ENCODE results near the gene WNT9B. TPM values are rescaled to one million over a fixed set of nuclear protein-coding genes. Genes with fewer than 3 reads are reported as not detected.

Gene WNT9B
- total RNA-seq, 1 donor from 2014 or later: not detected

- DNase-seq (ENCODE audit: low spot score) (no peak), ATAC-seq (peak; percentile 8)
Measured at GRCh38 chr17:46878055-46878454, 26.7 kb downstream of the WNT9B start.

- no peak for DNase-seq (ENCODE audit: low spot score)
- ATAC-seq: no peak
Measured at GRCh38 chr17:46879101-46879500, 27.7 kb downstream of the WNT9B start.

GRCh38 chr17:46881015-46881414 is 29.6 kb downstream of the WNT9B start:
- DNase-seq (ENCODE audit: low spot score) (no peak), ATAC-seq (no peak)

- DNase-seq (ENCODE audit: low spot score) (no peak), ATAC-seq (no peak)
Measured at GRCh38 chr17:46882666-46883065, 31.3 kb downstream of the WNT9B start.

- DNase-seq (ENCODE audit: low spot score): no peak
- ATAC-seq: no peak
Measured at GRCh38 chr17:46883871-46884520, 32.6 kb downstream of the WNT9B start.

GRCh38 chr17:46884552-46884951 is 33.2 kb downstream of the WNT9B start:
- no peak for ATAC-seq

GRCh38 chr17:46885415-46886309 is 34.3 kb downstream of the WNT9B start:
- no peak for ATAC-seq
- no peak for DNase-seq (ENCODE audit: low spot score)

More at GRCh38 chr17:46884552-46884951, 33.2 kb downstream of the WNT9B start:
- no peak for DNase-seq (ENCODE audit: low spot score)

- DNase-seq (ENCODE audit: low spot score) (no peak), ATAC-seq (no peak)
Measured at GRCh38 chr17:46886310-46886663, 34.9 kb downstream of the WNT9B start.

- DNase-seq (ENCODE audit: low spot score): no peak
- ATAC-seq: no peak
Measured at GRCh38 chr17:46887717-46888116, 36.3 kb downstream of the WNT9B start.

- ATAC-seq (no peak), DNase-seq (ENCODE audit: low spot score) (no peak)
Measured at GRCh38 chr17:46888727-46889126, 37.3 kb downstream of the WNT9B start.

GRCh38 chr17:46889519-46889918 is 38.1 kb downstream of the WNT9B start:
- DNase-seq (ENCODE audit: low spot score) (no peak), ATAC-seq (no peak)

- ATAC-seq: no peak
- DNase-seq (ENCODE audit: low spot score): no peak
Measured at GRCh38 chr17:46889992-46890564, 38.7 kb downstream of the WNT9B start.

- DNase-seq (ENCODE audit: low spot score): no peak
- no peak for ATAC-seq
Measured at GRCh38 chr17:46890638-46891037, 39.3 kb downstream of the WNT9B start.

GRCh38 chr17:46892192-46892703 is 40.9 kb downstream of the WNT9B start:
- DNase-seq (ENCODE audit: low spot score) (no peak), ATAC-seq (no peak)

- peak; percentile 63 for ATAC-seq
- DNase-seq (ENCODE audit: low spot score): no peak
Measured at GRCh38 chr17:46894024-46894423, 42.6 kb downstream of the WNT9B start.

GRCh38 chr17:46894476-46895151 is 43.2 kb downstream of the WNT9B start:
- ATAC-seq (no peak), DNase-seq (ENCODE audit: low spot score) (no peak)

- DNase-seq (ENCODE audit: low spot score) (no peak), ATAC-seq (peak; percentile 34)
Measured at GRCh38 chr17:46895171-46895570, 43.8 kb downstream of the WNT9B start.

- ATAC-seq: no peak
Measured at GRCh38 chr17:46896991-46897390, 45.6 kb downstream of the WNT9B start.

GRCh38 chr17:46898364-46898763 is 47.0 kb downstream of the WNT9B start:
- DNase-seq (ENCODE audit: low spot score) (no peak), ATAC-seq (no peak)

More at GRCh38 chr17:46896991-46897390, 45.6 kb downstream of the WNT9B start:
- no peak for DNase-seq (ENCODE audit: low spot score)

- no peak for ATAC-seq
- no peak for DNase-seq (ENCODE audit: low spot score)
Measured at GRCh38 chr17:46898860-46899259, 47.5 kb downstream of the WNT9B start.

- ATAC-seq: no peak
- DNase-seq (ENCODE audit: low spot score): no peak
Measured at GRCh38 chr17:46901291-46901690, 49.9 kb downstream of the WNT9B start.
